ENCODE results near the gene NKPD1. TPM values are rescaled to one million over a fixed set of nuclear protein-coding genes. Genes with fewer than 3 reads are reported as not detected.

NKPD1 gene
- total and polyA plus RNA-seq, 2 donors (not counting 1 experiment from before 2014, with no cell fraction given) = 0.27 to 0.36 TPM

DNA sequence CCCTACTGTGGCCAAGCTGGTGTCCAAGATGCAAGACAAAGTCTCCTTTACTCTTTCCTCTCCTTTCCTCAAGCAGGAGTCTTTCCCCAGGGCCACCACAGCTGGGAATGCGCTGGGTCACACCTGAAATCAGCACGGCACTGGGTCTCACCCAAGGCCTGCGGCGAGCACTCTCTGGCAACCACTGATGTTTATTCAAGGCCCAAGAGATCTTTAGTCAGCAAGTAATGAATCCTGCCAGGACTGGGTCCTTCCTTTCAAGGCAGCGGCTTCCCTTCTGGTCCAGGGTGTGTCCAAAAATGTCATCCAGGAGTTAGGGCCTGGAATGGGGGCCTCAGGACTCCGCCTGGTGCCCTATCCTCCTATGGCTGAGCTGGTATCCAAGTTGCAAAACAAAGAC is 41.9 kb upstream of the NKPD1 start:
- Histone ChIP-seq H3K9ac (ENCODE audit: low read length) (no peak overlapping the region), H3K4me1 (ENCODE audit: control insufficient read depth in 2 of 2, insufficient read depth in 2 of 2, low read length in 2 of 2) (no peaks in the 10 kb centered on the region), H2AFZ (ENCODE audit: insufficient read depth, low read depth, low read length, poor library complexity, severe bottlenecking) (no peak overlapping the region), H3K27me3 (replicated peaks in 1 of 4; ENCODE audit: control extremely low read depth in 1 of 4, control insufficient read depth in 3 of 4, insufficient read depth in 4 of 4, low read length in 3 of 4) (no peaks in the 10 kb centered on the region), H3K4me3 (ENCODE audit: control extremely low read depth in 1 of 5, extremely low read depth in 1 of 5, insufficient read depth in 1 of 5, low read depth in 2 of 5, low read length in 4 of 5) (no peak overlapping the region), H3K27ac (ENCODE audit: low read length in 2 of 2) (no peak overlapping the region), H3K79me2 (ENCODE audit: control insufficient read depth, insufficient read depth, low read length) (no peaks in the 10 kb centered on the region), H3K9me3 (ENCODE audit: control extremely low read depth in 1 of 3, control insufficient read depth in 2 of 3, insufficient read depth in 1 of 3, low read length in 2 of 3) (peaks cover 0 to 21% (median 0%) of the 10 kb centered on the region in 3 donors), H3K4me2 (replicated peaks; ENCODE audit: low read depth, low read length, poor library complexity, severe bottlenecking) (no peak overlapping the region), H4K20me1 (ENCODE audit: control insufficient read depth, insufficient read depth, low read length, poor library complexity, severe bottlenecking) (no peaks in the 10 kb centered on the region), H3K36me3 (replicated peaks in 1 of 2; ENCODE audit: control extremely low read depth in 1 of 2, control insufficient read depth in 1 of 2, extremely low read depth in 1 of 2, insufficient read depth in 2 of 2, low read length in 1 of 2) (no peaks in the 10 kb centered on the region)
- TF ChIP-seq, protein P1, sequence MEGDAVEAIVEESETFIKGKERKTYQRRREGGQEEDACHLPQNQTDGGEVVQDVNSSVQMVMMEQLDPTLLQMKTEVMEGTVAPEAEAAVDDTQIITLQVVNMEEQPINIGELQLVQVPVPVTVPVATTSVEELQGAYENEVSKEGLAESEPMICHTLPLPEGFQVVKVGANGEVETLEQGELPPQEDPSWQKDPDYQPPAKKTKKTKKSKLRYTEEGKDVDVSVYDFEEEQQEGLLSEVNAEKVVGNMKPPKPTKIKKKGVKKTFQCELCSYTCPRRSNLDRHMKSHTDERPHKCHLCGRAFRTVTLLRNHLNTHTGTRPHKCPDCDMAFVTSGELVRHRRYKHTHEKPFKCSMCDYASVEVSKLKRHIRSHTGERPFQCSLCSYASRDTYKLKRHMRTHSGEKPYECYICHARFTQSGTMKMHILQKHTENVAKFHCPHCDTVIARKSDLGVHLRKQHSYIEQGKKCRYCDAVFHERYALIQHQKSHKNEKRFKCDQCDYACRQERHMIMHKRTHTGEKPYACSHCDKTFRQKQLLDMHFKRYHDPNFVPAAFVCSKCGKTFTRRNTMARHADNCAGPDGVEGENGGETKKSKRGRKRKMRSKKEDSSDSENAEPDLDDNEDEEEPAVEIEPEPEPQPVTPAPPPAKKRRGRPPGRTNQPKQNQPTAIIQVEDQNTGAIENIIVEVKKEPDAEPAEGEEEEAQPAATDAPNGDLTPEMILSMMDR (IDR thresholded peaks at IDR 0.05) = no peak
- no peak for TF ChIP-seq EZH2 (IDR thresholded peaks at IDR 0.05; ENCODE audit: borderline replicate concordance, insufficient read depth, low read depth, low read length, poor library complexity, severe bottlenecking)
- DNase-seq (no peak), ATAC-seq (ENCODE audit: low read depth) (no peak)
- Mint-ChIP-seq H3K27me3 (peaks cover 6% of the 10 kb centered on the region), H3K4me1 (no peaks in the 10 kb centered on the region), H3K27ac (no peak overlapping the region), H3K9me3 (ENCODE audit: insufficient read depth) (no peaks in the 10 kb centered on the region), H3K4me3 (no peak overlapping the region)
- intact Hi-C loops (cut with micrococcal nuclease) = loop anchor here (10.0 kb wide), 1 partner anchor 378 kb away; no protein-coding TSS in a partner anchor
- whole genome bisulfite sequencing (ENCODE audit: insufficient coverage) = 94% methylated on average over 6 of the region's 6 CpGs
- ChIA-PET CTCF (no interaction called here), POLR2A (no interaction called here)

- TF ChIP-seq, protein P1 (IDR thresholded peaks at IDR 0.05) = no peak
- TF ChIP-seq EZH2 (IDR thresholded peaks at IDR 0.05; ENCODE audit: borderline replicate concordance, insufficient read depth, low read depth, low read length, poor library complexity, severe bottlenecking) = no peak
- H3K27ac ChIP-seq (ENCODE audit: low read length in 2 of 2) = no peak overlapping the region
- H4K20me1 ChIP-seq (ENCODE audit: control insufficient read depth, insufficient read depth, low read length, poor library complexity, severe bottlenecking) = no peaks in the 10 kb centered on the region
- no peaks in the 10 kb centered on the region for H3K79me2 ChIP-seq (ENCODE audit: control insufficient read depth, insufficient read depth, low read length)
- no peaks in the 10 kb centered on the region for H3K27me3 ChIP-seq (replicated peaks in 1 of 4; ENCODE audit: control extremely low read depth in 1 of 4, control insufficient read depth in 3 of 4, insufficient read depth in 4 of 4, low read length in 3 of 4)
- ChIA-PET POLR2A (no interaction called here), CTCF (no interaction called here)
- DNase-seq = no peak
- no peaks in the 10 kb centered on the region for H3K4me1 ChIP-seq (ENCODE audit: control insufficient read depth in 2 of 2, insufficient read depth in 2 of 2, low read length in 2 of 2)
- H3K9me3 ChIP-seq (ENCODE audit: control extremely low read depth in 1 of 3, control insufficient read depth in 2 of 3, insufficient read depth in 1 of 3, low read length in 2 of 3) = peaks cover 0 to 21% (median 0%) of the 10 kb centered on the region in 3 donors
- Mint-ChIP-seq H3K4me1 (no peaks in the 10 kb centered on the region), H3K4me3 (no peak overlapping the region), H3K27ac (no peak overlapping the region), H3K9me3 (ENCODE audit: insufficient read depth) (no peaks in the 10 kb centered on the region), H3K27me3 (peaks cover 6% of the 10 kb centered on the region)
- no peak overlapping the region for H3K4me2 ChIP-seq (replicated peaks; ENCODE audit: low read depth, low read length, poor library complexity, severe bottlenecking)
- no peak overlapping the region for H3K4me3 ChIP-seq (ENCODE audit: control extremely low read depth in 1 of 5, extremely low read depth in 1 of 5, insufficient read depth in 1 of 5, low read depth in 2 of 5, low read length in 4 of 5)
- intact Hi-C loops (cut with micrococcal nuclease) = loop anchor here (10.0 kb wide), 1 partner anchor 376 kb away; no protein-coding TSS in a partner anchor
- H3K9ac ChIP-seq (ENCODE audit: low read length) = no peak overlapping the region
- 98% methylated on average over 4 of the region's 4 CpGs for WGBS (ENCODE audit: insufficient coverage)
- H3K36me3 ChIP-seq (replicated peaks in 1 of 2; ENCODE audit: control extremely low read depth in 1 of 2, control insufficient read depth in 1 of 2, extremely low read depth in 1 of 2, insufficient read depth in 2 of 2, low read length in 1 of 2) = no peaks in the 10 kb centered on the region
- ATAC-seq (ENCODE audit: low read depth) = no peak
- H2AFZ ChIP-seq (ENCODE audit: insufficient read depth, low read depth, low read length, poor library complexity, severe bottlenecking) = no peak overlapping the region
These were observed 39.8 kb upstream of the NKPD1 start for GRCh38 chr19:45200568-45200967.

Data from B cell (primary cell).